ENCODE measurements around the gene RTL9.

DNA sequence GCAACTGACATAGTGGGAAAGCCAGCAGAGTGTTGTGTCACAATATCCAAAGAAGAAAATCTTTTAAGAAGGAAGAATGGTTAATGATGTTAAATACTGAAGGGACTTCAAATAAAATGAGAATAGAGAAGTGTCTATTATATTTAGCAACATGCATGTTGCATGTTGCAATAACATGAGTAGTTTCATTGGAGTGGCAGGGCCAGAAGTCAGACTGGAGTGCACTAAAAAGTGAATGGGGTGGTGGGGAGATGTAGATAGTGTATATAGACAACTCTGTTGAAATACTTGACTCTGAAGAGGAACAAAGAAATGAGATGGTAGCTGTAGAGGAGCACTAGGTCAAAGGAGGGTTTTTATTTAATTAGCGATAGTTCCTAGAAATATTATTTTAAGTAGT lies 31.3 kb upstream of the RTL9 start:
- TF ChIP-seq EZH2 (IDR thresholded peaks at IDR 0.05; ENCODE audit: insufficient read depth, poor library complexity, severe bottlenecking) (no peak), EZH2phosphoT487 (IDR thresholded peaks at IDR 0.05; ENCODE audit: insufficient read depth, low read depth) (no peak)

All from GM23248 (cell line).